Activated T-helper 1 cell treated with Interleukin-2 at 50 U/mL for 16 hours (primary cell): ENCODE results near the gene MYBPC1.

Experiments
- DNase-seq: peaks from one replicate; pipeline ENCODE4 v3.0.0-alpha.2; 2020; ENCODE audit warnings: low read depth

MYBPC1 gene

GRCh38 chr12:101695706-101696105, 100.9 kb downstream of the MYBPC1 start:
- no peak for DNase-seq

GRCh38 chr12:101696251-101697196, 101.8 kb downstream of the MYBPC1 start:
- no peak for DNase-seq

- peak; percentile 46 for DNase-seq
Observed at GRCh38 chr12:101697197-101697929, 102.6 kb downstream of the MYBPC1 start, which contains the start of gene CHPT1. TSS of gene CHPT1 (plus strand) at chr12:101697640. CDS start at chr12:101697862, 222 bp downstream.

GRCh38 chr12:101697930-101698799, 103.4 kb downstream of the MYBPC1 start:
- no peak for DNase-seq

GRCh38 chr12:101698800-101699347, 104.1 kb downstream of the MYBPC1 start:
- no peak for DNase-seq

GRCh38 chr12:101700299-101700820, 105.6 kb downstream of the MYBPC1 start:
- DNase-seq = no peak

GRCh38 chr12:101703487-101703886, 108.7 kb downstream of the MYBPC1 start:
- no peak for DNase-seq

- DNase-seq = no peak
Observed at GRCh38 chr12:101706403-101706802, 111.6 kb downstream of the MYBPC1 start.

GRCh38 chr12:101707131-101707782, 112.5 kb downstream of the MYBPC1 start:
- DNase-seq = no peak

GRCh38 chr12:101710288-101710687, 115.5 kb downstream of the MYBPC1 start:
- no peak for DNase-seq

GRCh38 chr12:101713059-101713682, 118.4 kb downstream of the MYBPC1 start:
- no peak for DNase-seq

- no peak for DNase-seq
Observed at GRCh38 chr12:101713930-101714329, 119.2 kb downstream of the MYBPC1 start.

- no peak for DNase-seq
Observed at GRCh38 chr12:101714877-101715444, 120.2 kb downstream of the MYBPC1 start.

- DNase-seq = no peak
Observed at GRCh38 chr12:101719566-101719965, 124.8 kb downstream of the MYBPC1 start.

GRCh38 chr12:101720118-101720517, 125.3 kb downstream of the MYBPC1 start:
- no peak for DNase-seq

GRCh38 chr12:101722392-101722791, 127.6 kb downstream of the MYBPC1 start:
- no peak for DNase-seq

GRCh38 chr12:101727098-101727497, 132.3 kb downstream of the MYBPC1 start:
- DNase-seq = no peak

- DNase-seq = no peak
Observed at GRCh38 chr12:101729842-101730241, 135.1 kb downstream of the MYBPC1 start.

- no peak for DNase-seq
Observed at GRCh38 chr12:101732318-101732717, 137.5 kb downstream of the MYBPC1 start.

GRCh38 chr12:101733166-101733565, 138.4 kb downstream of the MYBPC1 start:
- DNase-seq = no peak
